ENCODE results near the gene LHFPL3. TPM values are rescaled to one million over a fixed set of nuclear protein-coding genes. Genes with fewer than 3 reads are reported as not detected.
A peak's percentile ranks its signal among the peaks of the same experiment; 100 is the strongest.

LHFPL3 gene
- total RNA-seq, 1 experiment from 2014 or later = 0.83 TPM

GRCh38 chr7:104814671-104815400 lies 486.4 kb downstream of the LHFPL3 start:
- CTCF ChIA-PET = interaction anchor here (0.6 to 1.7 kb wide), 2 partner anchors 8 to 69 kb away, joined by 3 to 5 read pairs; no protein-coding TSS in a partner anchor
- Mint-ChIP-seq H3K27me3 (ENCODE audit: low read depth) (no peaks in the 10 kb centered on the region; the same call in 1 of the 2 replicates), H3K4me3 (no peak overlapping the region), H3K36me3 (no peaks in the 10 kb centered on the region), H3K27ac (no peak overlapping the region), H3K4me1 (peaks cover 27% of the 10 kb centered on the region), H3K9me3 (no peaks in the 10 kb centered on the region)
- ATAC-seq (no peak), DNase-seq (ENCODE audit: low spot score) (no peak)
- POLR2A ChIA-PET = no interaction called here
- no peak for TF ChIP-seq ZNF396 (CRISPR knock-in tag; IDR thresholded peaks at IDR 0.05; ENCODE audit: borderline replicate concordance)
- no peak for TF ChIP-seq ATF1 (CRISPR knock-in tag; IDR thresholded peaks at IDR 0.05)
- TF ChIP-seq AR (CRISPR knock-in tag; IDR thresholded peaks at IDR 0.05) = no peak
- no peak for TF ChIP-seq MAX (CRISPR knock-in tag; IDR thresholded peaks at IDR 0.05)
- TF ChIP-seq, protein P1, sequence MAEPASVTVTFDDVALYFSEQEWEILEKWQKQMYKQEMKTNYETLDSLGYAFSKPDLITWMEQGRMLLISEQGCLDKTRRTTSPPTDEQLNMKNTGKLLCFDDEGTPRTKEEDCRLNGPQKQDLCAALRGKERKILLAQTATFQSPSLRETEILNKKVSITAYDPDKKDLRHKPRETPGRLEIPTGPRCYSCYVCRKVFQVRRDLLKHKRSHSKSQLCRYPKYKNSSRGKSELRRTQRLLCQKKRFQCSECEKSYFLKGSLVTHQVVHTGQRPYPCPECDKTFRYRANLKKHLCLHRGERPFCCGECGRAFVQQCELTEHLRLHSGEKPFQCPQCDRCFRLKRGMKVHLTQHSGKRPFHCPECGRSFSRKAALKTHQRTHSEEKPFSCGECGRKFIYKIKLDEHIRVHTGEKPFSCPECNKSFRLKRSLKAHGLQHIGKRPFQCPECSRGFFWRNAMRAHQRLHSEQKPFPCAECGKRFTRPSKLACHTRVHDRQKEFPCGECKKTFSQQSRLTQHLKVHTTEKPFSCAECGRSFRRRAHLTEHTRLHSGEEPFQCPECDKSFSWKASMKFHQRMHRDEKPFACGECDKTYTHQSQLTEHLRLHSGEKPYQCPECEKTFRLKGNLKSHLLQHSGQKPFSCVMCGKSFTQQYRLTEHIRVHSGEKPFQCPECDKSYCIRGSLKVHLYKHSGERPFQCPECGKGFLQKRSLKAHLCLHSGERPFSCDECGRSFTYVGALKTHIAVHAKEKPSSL (CRISPR knock-in tag; conservative IDR thresholded peaks at IDR 0.05) = no peak

DNA sequence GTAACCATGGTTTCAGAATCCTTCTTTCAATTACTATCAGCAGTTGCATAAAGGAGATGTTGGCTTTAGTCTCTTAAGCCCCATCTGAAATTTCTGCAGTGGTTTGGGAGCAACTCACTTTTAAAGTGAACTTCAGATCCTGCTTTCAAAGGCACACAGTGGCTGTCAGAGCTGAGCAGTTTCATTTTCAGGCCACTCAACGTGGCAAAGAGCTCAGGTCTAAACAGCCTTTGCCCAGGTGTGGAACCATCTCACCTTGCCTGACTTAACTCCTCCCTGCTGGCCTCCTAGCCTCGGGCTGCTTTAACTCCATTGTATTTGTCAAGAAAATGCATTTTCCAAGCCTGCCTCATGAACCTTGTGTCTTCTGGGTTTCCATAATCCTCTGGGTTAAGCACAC lies 488.1 kb downstream of the LHFPL3 start:
- TF ChIP-seq NR3C1 (CRISPR knock-in tag; conservative IDR thresholded peaks at IDR 0.05; ENCODE audit: low read depth) = no peak
- no peak for TF ChIP-seq ZNF671 (CRISPR knock-in tag; IDR thresholded peaks at IDR 0.05)
- no peak for TF ChIP-seq ZNF232 (CRISPR knock-in tag; IDR thresholded peaks at IDR 0.05)
- TF ChIP-seq GRHL2 (CRISPR knock-in tag; IDR thresholded peaks at IDR 0.05; ENCODE audit: insufficient replicate concordance, severe bottlenecking) = no peak
- TF ChIP-seq AR (CRISPR knock-in tag; IDR thresholded peaks at IDR 0.05) = no peak
- ChIA-PET POLR2A (no interaction called here), CTCF (no interaction called here)
- H3K4me1 Mint-ChIP-seq = peaks cover 44% of the 10 kb centered on the region
- no peaks in the 10 kb centered on the region; the same call in 1 of the 2 replicates for H3K27me3 Mint-ChIP-seq (ENCODE audit: low read depth)
- no peak for ATAC-seq
- H3K4me3 Mint-ChIP-seq = no peak overlapping the region
- no peak overlapping the region for H3K27ac Mint-ChIP-seq
- H3K36me3 Mint-ChIP-seq = no peaks in the 10 kb centered on the region
- no peaks in the 10 kb centered on the region for H3K9me3 Mint-ChIP-seq
- no peak for DNase-seq (ENCODE audit: low spot score)

GRCh38 chr7:104818961-104819880 lies 490.8 kb downstream of the LHFPL3 start:
- DNase-seq (ENCODE audit: low spot score) (no peak), ATAC-seq (no peak)
- ChIA-PET CTCF (interaction anchor here (0.6 to 1.1 kb wide), 3 partner anchors 29 to 100 kb away, joined by 3 read pairs; no protein-coding TSS in a partner anchor), POLR2A (no interaction called here)
- peak overlapping the region; percentile 22; the same call in 1 of the 2 replicates for H3K27ac Mint-ChIP-seq
- H3K9me3 Mint-ChIP-seq = no peaks in the 10 kb centered on the region
- H3K36me3 Mint-ChIP-seq = no peaks in the 10 kb centered on the region
- no peak overlapping the region for H3K4me3 Mint-ChIP-seq
- H3K27me3 Mint-ChIP-seq (ENCODE audit: low read depth) = no peaks in the 10 kb centered on the region; the same call in 1 of the 2 replicates
- peaks cover 48% of the 10 kb centered on the region for H3K4me1 Mint-ChIP-seq
- no peak for TF ChIP-seq PRDM15 (CRISPR knock-in tag; IDR thresholded peaks at IDR 0.05)
- TF ChIP-seq ZNF317 (CRISPR knock-in tag; IDR thresholded peaks at IDR 0.05; ENCODE audit: borderline replicate concordance, low read depth) = no peak
- no peak for TF ChIP-seq AR (CRISPR knock-in tag; IDR thresholded peaks at IDR 0.05)

Data from WTC11 (cell line).